Caco-2 (cell line): ENCODE data around the gene GCC1. TPM values are rescaled to one million over a fixed set of nuclear protein-coding genes. Genes with fewer than 3 reads are reported as not detected.

ENCODE experiments used
- BruUV-seq: library from RNA; stranded (reverse); fragments of 400-500 nt; replicated peaks from 2 replicates; lab custom pipeline; 2021; lab: Mats Ljungman, UMichigan
- CTCF ChIA-PET: fragments of 300-600 bp; sonication (Branson Sonifier 250); formaldehyde crosslinking; loops from one replicate; lab custom pipeline; 2022; ENCODE audit warnings: antibody characterized with exemption; lab: Charles Lee
- POLR2A ChIA-PET: fragments of 300-600 bp; sonication (Branson Sonifier 250); formaldehyde crosslinking; loops from one replicate; lab custom pipeline; 2022; ENCODE audit warnings: antibody characterized with exemption; lab: Charles Lee
- DNase-seq, 2 experiments: peaks; one replicate each; pipeline versions ENCODE4 v3.0.0 to v3.0.0-alpha.2; 2020 to 2022
- H3K27me3 ChIP-seq: replicated peaks from 2 replicates; pipeline ENCODE4 v1.6.0; 2011; ENCODE audit warnings: low read length; ENCODE audit not compliant: control insufficient read depth, insufficient read depth
- H3K36me3 ChIP-seq: 2 replicates; pipeline ENCODE4 v1.5.1; 2011; ENCODE audit warnings: low read length; ENCODE audit not compliant: control insufficient read depth, insufficient read depth
- H3K4me1 ChIP-seq: fragments of 250-450 bp; sonication (Bioruptor Pico); 2 replicates; pipeline ENCODE4 v1.5.1; 2020; ENCODE audit warnings: mild to moderate bottlenecking
- H3K4me3 ChIP-seq: 2 replicates; pipeline ENCODE4 v1.5.1; 2011; ENCODE audit warnings: low read depth, mild to moderate bottlenecking, control low read depth, low read length
- H3K9me3 ChIP-seq: fragments of 250-450 bp; sonication (Bioruptor Pico); 2 replicates; pipeline ENCODE4 v1.5.1; 2020; ENCODE audit warnings: mild to moderate bottlenecking, moderate library complexity
- H3K27ac Mint-ChIP-seq: one replicate; pipeline ENCODE4 v1.8.0; 2022; ENCODE audit warnings: mixed read lengths; ENCODE audit not compliant: unreplicated experiment
- H3K27me3 Mint-ChIP-seq: one replicate; pipeline ENCODE4 v1.8.0; 2022; ENCODE audit warnings: mixed read lengths; ENCODE audit not compliant: insufficient read depth, unreplicated experiment
- H3K36me3 Mint-ChIP-seq: one replicate; pipeline ENCODE4 v1.8.0; 2022; ENCODE audit warnings: mild to moderate bottlenecking, mixed read lengths; ENCODE audit not compliant: insufficient read depth, unreplicated experiment
- H3K4me1 Mint-ChIP-seq: one replicate; pipeline ENCODE4 v1.8.0; 2022; ENCODE audit warnings: low read depth, mixed read lengths; ENCODE audit not compliant: unreplicated experiment
- H3K4me3 Mint-ChIP-seq: one replicate; pipeline ENCODE4 v1.8.0; 2022; ENCODE audit warnings: mild to moderate bottlenecking, moderate library complexity, mixed read lengths; ENCODE audit not compliant: unreplicated experiment
- H3K9me3 Mint-ChIP-seq: one replicate; pipeline ENCODE4 v1.8.0; 2022; ENCODE audit warnings: mixed read lengths; ENCODE audit not compliant: unreplicated experiment
- intact Hi-C: fragments of 100-400 bp; cut with micrococcal nuclease; formaldehyde crosslinking; loops from one replicate; pipeline ENCODE4 v1.10.0; 2022; ENCODE audit not compliant: unreplicated experiment
- total RNA-seq: library from RNA; stranded (reverse); gene quantifications from 2 replicates; pipeline ENCODE4 v1.2.3, GENCODE V29; 2022
- TF ChIP-seq, protein P1 (sequence below), 2 experiments: fragments of 200-600 bp in 1 of 2; IDR thresholded peaks; 1 replicate in 1 of 2; 2 replicates in 1 of 2; pipeline versions ENCODE4 v1.5.1 to v1.8.0; 2011 to 2022; ENCODE audit warnings: antibody characterized with exemption in 1 of 2, control low read depth in 1 of 2, inconsistent platforms in 1 of 2, low read depth in 1 of 2, low read length in 1 of 2, mild to moderate bottlenecking in 1 of 2, moderate library complexity in 1 of 2; ENCODE audit not compliant: insufficient read depth in 1 of 2, severe bottlenecking in 1 of 2, unreplicated experiment in 1 of 2

Gene GCC1
- total RNA-seq, 1 experiment from 2014 or later = 26.6 TPM

DNA sequence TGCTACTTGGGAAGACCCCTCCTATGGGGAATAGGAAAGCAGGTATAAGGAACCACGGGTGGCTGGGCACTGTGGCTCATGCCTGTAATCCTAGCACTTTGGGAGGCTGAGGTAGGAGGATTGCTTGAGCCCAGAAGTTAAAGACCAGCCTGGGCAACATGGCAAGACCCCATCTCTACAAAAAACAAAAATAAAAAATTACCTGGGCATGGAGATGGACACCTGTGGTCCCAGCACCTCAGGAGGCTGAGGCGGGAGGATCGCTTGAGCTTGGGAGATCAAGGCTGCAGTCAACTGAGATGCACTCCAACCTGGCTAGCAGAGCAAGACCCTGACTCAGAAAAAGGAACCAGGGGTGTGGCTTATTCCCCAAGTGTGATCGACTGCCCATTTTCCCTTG is 7.2 kb upstream of the GCC1 start:
- H3K4me1 ChIP-seq = peaks cover 14% of the 10 kb centered on the region
- Mint-ChIP-seq H3K4me3 (no peak overlapping the region), H3K27ac (no peak overlapping the region), H3K27me3 (peaks cover 2% of the 10 kb centered on the region), H3K36me3 (peaks cover 38% of the 10 kb centered on the region), H3K4me1 (peaks cover 6% of the 10 kb centered on the region), H3K9me3 (no peaks in the 10 kb centered on the region)
- ChIA-PET CTCF (no interaction called here), POLR2A (no interaction called here)
- 0 out of 2 replicates have a peak, but pooled peaks cover 1% of the 10 kb centered on the region for H3K36me3 ChIP-seq
- no peaks in the 10 kb centered on the region for H3K27me3 ChIP-seq
- no TSS peak for BruUV-seq
- intact Hi-C loops = no loop called here
- no peak overlapping the region for H3K4me3 ChIP-seq
- DNase-seq = no peak
- TF ChIP-seq, protein P1, sequence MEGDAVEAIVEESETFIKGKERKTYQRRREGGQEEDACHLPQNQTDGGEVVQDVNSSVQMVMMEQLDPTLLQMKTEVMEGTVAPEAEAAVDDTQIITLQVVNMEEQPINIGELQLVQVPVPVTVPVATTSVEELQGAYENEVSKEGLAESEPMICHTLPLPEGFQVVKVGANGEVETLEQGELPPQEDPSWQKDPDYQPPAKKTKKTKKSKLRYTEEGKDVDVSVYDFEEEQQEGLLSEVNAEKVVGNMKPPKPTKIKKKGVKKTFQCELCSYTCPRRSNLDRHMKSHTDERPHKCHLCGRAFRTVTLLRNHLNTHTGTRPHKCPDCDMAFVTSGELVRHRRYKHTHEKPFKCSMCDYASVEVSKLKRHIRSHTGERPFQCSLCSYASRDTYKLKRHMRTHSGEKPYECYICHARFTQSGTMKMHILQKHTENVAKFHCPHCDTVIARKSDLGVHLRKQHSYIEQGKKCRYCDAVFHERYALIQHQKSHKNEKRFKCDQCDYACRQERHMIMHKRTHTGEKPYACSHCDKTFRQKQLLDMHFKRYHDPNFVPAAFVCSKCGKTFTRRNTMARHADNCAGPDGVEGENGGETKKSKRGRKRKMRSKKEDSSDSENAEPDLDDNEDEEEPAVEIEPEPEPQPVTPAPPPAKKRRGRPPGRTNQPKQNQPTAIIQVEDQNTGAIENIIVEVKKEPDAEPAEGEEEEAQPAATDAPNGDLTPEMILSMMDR (IDR thresholded peaks at IDR 0.05; ENCODE audit: insufficient read depth in 1 of 2, low read depth in 1 of 2, low read length in 1 of 2, severe bottlenecking in 1 of 2, unreplicated experiment in 1 of 2) = no peak
- H3K9me3 ChIP-seq = no peaks in the 10 kb centered on the region

DNA sequence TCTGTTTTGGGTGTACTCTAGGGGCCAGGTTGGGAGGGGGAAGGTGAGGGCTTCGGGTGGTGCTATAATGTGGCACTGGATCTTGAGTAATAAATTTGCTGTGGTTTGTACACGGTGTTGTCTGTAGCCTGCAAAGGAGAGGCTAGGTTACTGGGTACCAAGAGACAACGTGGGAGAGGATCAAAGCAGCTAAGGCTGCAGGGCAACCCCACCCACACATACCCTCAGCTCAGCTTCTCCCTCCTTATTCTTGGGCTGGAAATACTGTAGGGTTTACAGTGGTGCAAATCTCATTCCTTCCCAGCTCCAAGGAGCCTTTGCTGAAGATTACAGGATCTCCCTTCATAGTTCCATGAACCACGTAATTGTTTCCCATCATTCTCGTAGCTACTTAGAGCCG is 6.2 kb upstream of the GCC1 start:
- H3K36me3 ChIP-seq = 0 out of 2 replicates have a peak, but pooled peaks cover 1% of the 10 kb centered on the region
- no peaks in the 10 kb centered on the region for H3K9me3 Mint-ChIP-seq
- no peak overlapping the region for H3K4me3 ChIP-seq
- H3K27me3 ChIP-seq = no peaks in the 10 kb centered on the region
- H3K27ac Mint-ChIP-seq = no peak overlapping the region
- TF ChIP-seq, protein P1 (IDR thresholded peaks at IDR 0.05; ENCODE audit: insufficient read depth in 1 of 2, low read depth in 1 of 2, low read length in 1 of 2, severe bottlenecking in 1 of 2, unreplicated experiment in 1 of 2) = no peak
- no TSS peak for BruUV-seq
- no peak for DNase-seq
- peaks cover 38% of the 10 kb centered on the region for H3K36me3 Mint-ChIP-seq
- no peaks in the 10 kb centered on the region for H3K9me3 ChIP-seq
- H3K4me1 ChIP-seq = peaks cover 16% of the 10 kb centered on the region
- POLR2A ChIA-PET = no interaction called here
- CTCF ChIA-PET = interaction anchor here (0.5 kb wide), 1 partner anchor 38 kb away, joined by 3 read pairs; no protein-coding TSS in a partner anchor
- intact Hi-C loops = no loop called here
- H3K4me1 Mint-ChIP-seq = peaks cover 7% of the 10 kb centered on the region
- H3K4me3 Mint-ChIP-seq = no peak overlapping the region
- no peaks in the 10 kb centered on the region for H3K27me3 Mint-ChIP-seq

DNA sequence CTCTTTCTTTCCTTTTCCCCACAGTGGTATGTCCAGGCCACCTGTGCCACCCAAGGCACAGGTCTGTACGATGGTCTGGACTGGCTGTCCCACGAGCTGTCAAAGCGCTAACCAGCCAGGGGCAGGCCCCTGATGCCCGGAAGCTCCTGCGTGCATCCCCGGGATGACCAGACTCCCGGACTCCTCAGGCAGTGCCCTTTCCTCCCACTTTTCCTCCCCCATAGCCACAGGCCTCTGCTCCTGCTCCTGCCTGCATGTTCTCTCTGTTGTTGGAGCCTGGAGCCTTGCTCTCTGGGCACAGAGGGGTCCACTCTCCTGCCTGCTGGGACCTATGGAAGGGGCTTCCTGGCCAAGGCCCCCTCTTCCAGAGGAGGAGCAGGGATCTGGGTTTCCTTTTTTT is 5.8 kb upstream of the GCC1 start:
- POLR2A ChIA-PET = no interaction called here
- H3K9me3 ChIP-seq = no peaks in the 10 kb centered on the region

More for the DNA sequence above, 5.8 kb upstream of the GCC1 start:
- no peaks in the 10 kb centered on the region for H3K9me3 Mint-ChIP-seq
- no peak overlapping the region for H3K27ac Mint-ChIP-seq
- no peaks in the 10 kb centered on the region for H3K27me3 Mint-ChIP-seq
- H3K4me1 Mint-ChIP-seq = peaks cover 11% of the 10 kb centered on the region
- peaks cover 38% of the 10 kb centered on the region for H3K36me3 Mint-ChIP-seq
- H3K4me3 Mint-ChIP-seq = no peak overlapping the region
- no peak for DNase-seq
- Histone ChIP-seq H3K27me3 (no peaks in the 10 kb centered on the region), H3K4me3 (no peak overlapping the region), H3K4me1 (peaks cover 18% of the 10 kb centered on the region), H3K36me3 (0 out of 2 replicates have a peak, but pooled peaks cover 1% of the 10 kb centered on the region)
- CTCF ChIA-PET = interaction anchor here (0.5 kb wide), 1 partner anchor 38 kb away, joined by 3 read pairs; no protein-coding TSS in a partner anchor
- BruUV-seq = no TSS peak
- intact Hi-C loops = no loop called here
- TF ChIP-seq, protein P1 (IDR thresholded peaks at IDR 0.05; ENCODE audit: insufficient read depth in 1 of 2, low read depth in 1 of 2, low read length in 1 of 2, severe bottlenecking in 1 of 2, unreplicated experiment in 1 of 2) = no peak
